NCI-H1417 treated with DMSO at 0.1 percent for 48 hours (cell line): ENCODE results near the gene ASB2.

Experiments used
- DNase-seq: peaks from one replicate; lab custom pipeline; 2025; lab: John Stamatoyannopoulos, UW

The ASB2 gene

DNA sequence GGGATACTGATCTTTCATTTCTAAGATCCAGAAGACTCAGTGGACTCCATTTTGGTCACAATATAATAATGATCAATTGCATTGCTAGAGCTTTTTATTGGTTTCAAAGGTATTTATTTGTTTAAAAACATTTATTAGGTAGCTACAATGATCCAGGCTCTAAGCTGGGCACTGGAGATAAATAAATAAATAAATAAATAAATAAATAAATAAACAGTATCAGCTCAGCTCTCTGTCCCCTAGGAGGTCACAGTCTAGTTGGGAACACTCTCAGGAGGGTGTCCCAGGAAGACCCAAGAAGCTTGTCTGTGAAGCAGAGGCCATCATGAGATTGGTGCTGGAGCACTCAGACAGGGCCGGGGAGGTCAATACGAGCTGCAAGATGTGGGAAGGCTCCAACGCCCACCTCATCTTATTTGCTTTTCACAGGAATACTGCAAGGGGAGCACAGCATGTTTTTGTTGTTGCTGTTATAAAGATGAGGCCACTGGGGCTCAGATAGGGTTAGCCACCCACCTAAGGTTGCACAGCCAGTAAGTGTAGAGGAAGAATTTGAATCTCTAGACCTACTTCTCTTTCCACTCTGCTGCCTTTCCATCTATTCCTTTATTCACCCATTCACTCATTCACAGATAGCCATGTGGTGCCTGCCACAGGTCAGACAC lies 15.5 kb downstream of the ASB2 start:
- DNase-seq = no peak

DNA sequence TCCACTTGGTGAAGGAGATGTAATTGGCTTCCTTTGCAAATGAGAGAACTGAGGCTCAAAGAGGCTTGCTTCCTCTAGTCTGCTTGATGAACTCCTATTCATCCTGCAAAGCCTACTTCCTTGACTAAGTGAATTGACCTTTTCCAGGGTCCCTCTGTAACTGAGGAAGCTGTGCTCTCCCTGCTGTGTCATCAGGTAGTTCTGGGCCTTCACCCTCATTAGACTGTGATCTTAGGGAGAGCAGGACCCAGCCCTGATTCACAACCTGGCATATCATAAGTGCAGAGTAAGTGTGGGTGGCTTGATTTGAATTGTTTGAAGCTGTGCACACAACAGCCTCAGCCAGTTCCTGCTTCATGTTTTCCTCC lies 16.3 kb downstream of the ASB2 start:
- no peak for DNase-seq

GRCh38 chr14:93959239-93960107 lies 16.9 kb downstream of the ASB2 start:
- no peak for DNase-seq

- DNase-seq = no peak
Measured at GRCh38 chr14:93958567-93959238, 17.7 kb downstream of the ASB2 start.

- DNase-seq = no peak
Measured at GRCh38 chr14:93957751-93958566, 18.4 kb downstream of the ASB2 start.

DNA sequence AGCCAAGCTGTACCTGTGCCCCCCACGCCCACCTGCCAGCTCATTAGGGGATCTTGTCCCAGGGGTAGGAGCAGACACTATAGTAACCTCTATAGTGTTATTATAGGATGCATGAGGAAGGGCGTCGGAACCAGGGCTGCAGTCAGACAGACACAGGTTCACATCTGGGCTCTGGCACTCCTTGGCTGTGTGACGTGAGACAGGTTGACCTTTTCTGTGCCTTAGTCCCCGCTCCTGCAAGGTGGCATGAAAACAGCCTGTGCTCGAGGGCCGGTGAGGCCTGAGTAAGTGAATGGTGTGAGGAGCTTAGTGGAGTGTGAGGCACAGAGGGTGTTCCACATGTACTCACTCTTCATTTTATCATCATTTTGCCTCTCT lies 19.0 kb downstream of the ASB2 start:
- DNase-seq = no peak

DNA sequence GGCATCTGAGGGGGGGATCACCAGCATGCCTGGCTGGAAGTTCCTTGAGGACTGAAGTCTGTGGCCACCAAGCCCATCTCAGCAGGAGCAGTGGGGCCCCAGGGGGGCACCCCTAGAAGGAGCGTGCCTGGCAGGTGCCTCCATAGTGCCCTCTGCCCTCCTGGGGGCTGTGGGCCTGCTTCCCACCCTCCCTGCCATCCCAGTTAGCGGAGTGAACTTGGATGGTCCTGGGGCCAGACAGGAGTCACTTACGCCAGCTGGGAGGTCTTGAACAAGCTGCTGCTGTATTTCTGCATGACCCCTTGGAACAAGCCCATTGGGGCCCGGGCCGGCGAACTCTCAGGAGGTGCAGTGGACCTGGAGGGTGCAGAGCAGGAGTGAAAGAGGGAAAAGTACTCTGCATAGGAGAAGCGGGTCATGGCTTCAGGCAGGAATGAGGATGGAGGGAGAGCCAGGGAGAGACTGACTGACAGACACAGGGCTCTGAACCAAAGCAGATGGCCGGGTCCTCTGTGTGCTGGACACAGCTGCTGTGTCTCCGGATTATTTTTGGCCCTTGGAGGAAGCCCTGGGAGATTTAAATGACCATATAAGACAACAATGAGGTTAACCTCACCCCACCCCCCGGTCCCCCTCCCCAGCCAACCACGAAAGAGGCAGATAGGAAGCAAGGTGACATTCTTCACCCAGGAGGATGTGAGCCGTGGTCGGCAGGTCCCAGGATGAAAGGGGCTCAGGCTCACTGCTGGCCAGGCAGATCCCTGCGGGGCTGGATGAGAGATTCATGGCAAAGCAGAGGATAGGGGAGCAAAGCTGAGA lies 19.6 kb downstream of the ASB2 start:
- DNase-seq = no peak

- DNase-seq = no peak
Measured at GRCh38 chr14:93955850-93956481, 20.4 kb downstream of the ASB2 start.

DNA sequence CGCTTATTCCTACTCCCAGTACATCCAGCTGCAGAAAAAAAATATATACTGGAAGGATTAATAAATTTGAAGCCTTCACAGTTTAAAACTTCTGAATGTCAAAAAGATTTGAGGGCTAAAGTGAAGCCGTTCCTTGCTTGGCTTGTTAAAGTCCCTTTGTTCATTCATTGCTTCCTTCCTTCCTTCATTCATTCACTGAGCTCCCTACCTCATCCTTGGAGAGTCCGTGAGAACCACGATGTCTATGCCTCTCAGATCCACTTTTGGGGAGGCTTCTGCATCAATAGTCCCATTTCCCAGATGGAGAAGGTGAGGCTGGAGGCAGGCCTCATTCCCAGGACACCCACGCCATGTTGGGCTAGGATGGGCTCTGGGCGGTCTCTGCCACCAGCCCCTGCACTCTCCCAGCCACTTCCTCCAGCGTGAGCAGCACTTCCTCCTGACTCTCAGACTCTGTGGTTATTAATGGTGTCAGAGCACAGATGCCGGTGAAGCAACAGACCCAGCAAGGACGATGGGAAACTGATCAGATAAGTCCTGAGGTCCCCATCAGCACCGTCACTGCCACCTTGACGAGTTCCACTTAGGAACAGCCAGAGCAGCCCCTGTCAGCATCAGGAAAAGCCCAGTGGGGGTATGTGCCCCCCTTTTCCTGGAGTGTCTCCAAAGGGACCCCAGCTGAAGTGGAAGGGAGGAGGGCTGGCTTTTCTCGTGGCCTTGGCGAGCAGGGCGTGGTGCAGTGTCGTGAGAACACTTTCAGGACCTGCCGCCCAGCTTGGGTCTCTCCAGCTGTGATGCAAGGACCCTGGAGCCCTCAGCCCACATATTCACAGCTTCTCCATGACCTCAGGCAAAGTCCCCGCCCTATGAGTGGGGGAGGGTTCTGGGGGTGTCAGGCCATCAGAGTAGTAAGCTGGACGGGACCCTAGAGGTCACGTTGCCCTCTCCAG lies 21.2 kb downstream of the ASB2 start:
- DNase-seq = no peak

GRCh38 chr14:93954516-93954830 lies 21.9 kb downstream of the ASB2 start:
- no peak for DNase-seq

- DNase-seq = no peak
Measured at GRCh38 chr14:93953739-93954515, 22.4 kb downstream of the ASB2 start.

GRCh38 chr14:93953263-93953662 lies 23.1 kb downstream of the ASB2 start:
- no peak for DNase-seq

DNA sequence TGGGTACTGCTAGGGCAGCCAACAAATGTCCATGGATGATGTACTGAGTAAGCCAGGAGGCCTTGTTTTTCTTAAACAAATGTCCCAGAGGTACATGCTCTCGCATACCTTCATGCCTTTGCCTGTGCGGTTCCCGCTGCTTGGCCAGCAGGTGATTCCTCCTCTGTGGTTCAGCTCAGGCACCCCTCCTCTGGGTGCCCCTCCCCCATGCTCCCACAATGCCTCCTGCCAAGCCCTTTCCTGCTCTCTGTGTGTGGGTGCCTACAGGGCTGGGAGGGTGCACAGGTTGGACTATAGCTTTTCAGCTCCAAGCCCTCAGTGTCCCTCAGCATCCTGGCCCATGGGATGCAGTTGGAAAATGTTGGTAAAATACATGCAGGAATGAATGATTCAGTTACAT lies 23.5 kb downstream of the ASB2 start:
- no peak for DNase-seq

GRCh38 chr14:93951635-93952540 lies 24.5 kb downstream of the ASB2 start:
- DNase-seq = no peak

DNA sequence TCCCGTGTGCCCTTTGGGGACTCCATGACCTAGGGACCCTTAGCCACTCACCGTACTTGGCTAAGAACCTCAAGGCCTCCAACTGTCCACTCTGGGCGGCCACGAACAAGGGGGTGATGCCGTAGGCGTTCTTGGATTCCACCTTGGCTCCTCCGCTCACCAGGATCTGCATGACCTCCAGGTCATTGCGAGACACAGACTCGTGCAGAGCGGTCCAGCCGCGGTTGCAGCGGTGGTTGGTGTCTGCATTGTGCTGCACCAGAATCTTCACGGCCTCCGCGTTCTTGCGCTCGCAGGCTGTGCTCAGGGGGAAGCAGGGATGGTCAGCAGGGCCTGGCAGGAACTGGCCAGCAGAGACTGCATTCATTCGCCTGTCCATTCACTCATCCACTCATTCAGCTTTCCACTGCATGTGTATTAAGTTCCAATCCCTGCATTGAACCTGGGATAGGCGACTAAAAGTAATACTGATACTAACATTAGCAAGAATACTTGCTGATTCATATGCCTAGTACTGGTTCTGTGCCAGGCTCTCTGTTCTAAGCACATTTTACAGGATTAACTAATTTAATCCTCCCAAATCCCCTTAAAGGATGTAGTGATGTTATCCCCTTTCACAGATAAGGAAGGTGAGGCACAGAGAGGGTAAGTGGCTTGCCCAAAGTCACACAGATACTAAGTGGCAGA lies 25.3 kb downstream of the ASB2 start:
- DNase-seq = no peak

- DNase-seq = no peak
Measured at GRCh38 chr14:93949511-93950075, 26.8 kb downstream of the ASB2 start.

DNA sequence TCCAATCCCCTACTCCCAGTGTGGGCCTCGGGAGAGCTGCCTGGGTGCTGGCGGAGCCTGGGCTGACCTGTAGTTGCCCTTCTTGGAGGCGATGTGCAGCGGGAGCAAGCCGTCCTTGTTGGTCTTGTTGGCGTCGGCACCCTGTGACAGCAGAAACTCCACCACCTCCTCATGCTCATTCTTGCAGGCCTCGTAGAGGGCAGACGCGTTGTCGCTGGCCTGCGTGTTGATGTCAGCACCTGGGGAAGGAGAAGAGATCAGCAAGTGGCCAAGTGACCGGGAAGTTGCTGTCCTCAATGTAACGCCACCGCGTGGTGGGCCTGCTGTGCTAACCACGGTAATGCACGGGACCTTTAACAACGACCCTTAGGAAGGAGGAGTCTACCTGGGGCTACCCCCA lies 29.1 kb downstream of the ASB2 start:
- no peak for DNase-seq
